GM19193 (cell line): ENCODE measurements around the gene DENND1C.
A peak's percentile ranks its signal among the peaks of the same experiment; 100 is the strongest.

Experiments used
- POLR2A ChIP-seq: IDR thresholded peaks from 4 replicates; pipeline ENCODE4 v1.6.1; 2011; ENCODE audit not compliant: insufficient read depth, insufficient read length; ENCODE audit errors: extremely low read depth

Gene DENND1C

GRCh38 chr19:6491802-6492592 lies 10.4 kb upstream of the DENND1C start:
- TF ChIP-seq POLR2A = no peak

GRCh38 chr19:6490134-6490533 lies 8.5 kb upstream of the DENND1C start:
- no peak for TF ChIP-seq POLR2A

GRCh38 chr19:6489278-6490061 lies 7.9 kb upstream of the DENND1C start:
- TF ChIP-seq POLR2A = peak; percentile 60

DNA sequence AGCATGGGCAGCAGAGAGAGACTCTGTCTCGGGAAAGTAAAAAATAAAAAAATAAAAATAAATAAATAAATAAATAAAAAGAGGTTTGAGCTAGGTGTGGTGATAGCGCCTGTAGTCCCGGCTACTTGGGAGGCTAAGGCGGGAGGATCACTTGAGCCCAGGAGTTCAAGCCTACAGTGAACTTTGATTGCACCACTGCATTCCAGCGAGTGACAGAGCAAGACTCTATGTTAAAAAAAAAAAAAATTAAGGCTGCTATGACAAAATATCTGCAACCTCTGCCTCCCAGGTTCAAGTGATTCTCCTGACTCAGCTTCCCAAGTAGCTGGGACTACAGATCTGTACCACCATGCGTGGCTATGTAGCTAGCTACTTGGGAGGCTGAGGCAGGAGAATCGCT lies 3.2 kb upstream of the DENND1C start:
- TF ChIP-seq POLR2A = no peak

DNA sequence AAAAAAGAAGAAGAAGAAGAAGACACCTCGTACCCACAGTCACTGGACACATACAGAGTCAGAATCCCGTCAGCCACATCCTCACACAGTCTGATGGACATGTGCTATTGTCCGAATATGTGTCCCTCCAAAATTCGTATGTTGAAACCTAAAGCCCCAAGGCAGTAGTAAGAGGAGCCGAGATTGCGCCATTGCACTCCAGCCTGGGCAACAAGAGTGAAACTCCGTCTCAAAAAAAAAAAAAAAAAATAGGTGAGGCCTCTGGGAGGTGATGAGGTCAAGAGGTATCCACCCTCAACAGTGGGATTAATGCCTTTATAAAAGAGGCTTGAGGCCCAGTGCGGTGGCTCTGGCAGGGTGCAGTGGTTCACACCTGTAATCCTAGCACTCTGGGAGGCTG lies 2.6 kb upstream of the DENND1C start:
- TF ChIP-seq POLR2A = no peak

DNA sequence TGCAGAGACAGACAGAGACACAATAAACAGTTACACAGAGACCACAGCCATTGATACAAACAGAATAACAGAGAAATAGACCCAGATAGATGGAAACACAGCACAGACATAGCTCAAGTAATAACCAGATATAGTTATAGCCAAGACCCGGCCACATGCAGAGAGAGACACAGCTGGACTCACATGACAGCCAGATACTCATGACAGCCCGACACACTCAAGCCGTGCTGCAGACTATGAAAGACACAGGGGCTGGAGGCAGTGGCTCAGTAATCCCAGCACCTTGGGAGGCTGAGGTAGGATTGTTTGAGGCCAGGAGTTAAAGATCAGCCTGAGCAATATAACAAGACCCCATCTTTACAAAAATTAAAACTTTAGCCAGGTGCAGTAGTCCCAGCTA lies 1.6 kb upstream of the DENND1C start:
- TF ChIP-seq POLR2A = no peak

GRCh38 chr19:6482343-6482686 lies 728 bp upstream of the DENND1C start:
- no peak for TF ChIP-seq POLR2A

DNA sequence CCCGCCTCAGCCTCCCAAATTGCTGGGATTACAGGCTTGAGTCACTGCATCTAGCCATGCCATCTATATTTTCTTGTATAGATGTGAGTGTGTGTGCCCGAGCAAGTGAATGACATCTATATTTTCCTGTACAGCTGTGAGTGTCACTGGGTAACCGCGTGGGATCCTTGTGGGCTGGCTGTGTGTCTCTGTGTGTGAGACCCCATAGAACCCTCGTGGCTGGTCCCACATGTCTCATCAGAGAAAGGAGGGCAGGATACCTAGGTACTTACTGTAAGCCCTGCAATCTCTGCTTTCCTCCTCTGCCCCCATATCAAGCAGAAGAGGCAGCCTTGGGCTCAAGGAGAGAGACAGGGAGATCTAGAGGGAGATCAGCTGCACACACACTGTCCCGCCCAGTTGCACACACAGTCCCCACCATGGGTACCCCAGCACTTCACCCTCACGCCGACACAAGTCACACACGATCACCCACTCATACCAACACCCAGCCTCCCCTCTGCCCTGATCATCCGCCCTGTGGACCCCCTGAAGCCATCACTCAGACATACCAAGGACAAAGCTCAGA lies 655 bp downstream of the DENND1C start:
- TF ChIP-seq POLR2A = no peak

GRCh38 chr19:6479836-6480398 lies 1.7 kb downstream of the DENND1C start:
- no peak for TF ChIP-seq POLR2A

GRCh38 chr19:6478815-6479214 lies 2.8 kb downstream of the DENND1C start:
- no peak for TF ChIP-seq POLR2A

DNA sequence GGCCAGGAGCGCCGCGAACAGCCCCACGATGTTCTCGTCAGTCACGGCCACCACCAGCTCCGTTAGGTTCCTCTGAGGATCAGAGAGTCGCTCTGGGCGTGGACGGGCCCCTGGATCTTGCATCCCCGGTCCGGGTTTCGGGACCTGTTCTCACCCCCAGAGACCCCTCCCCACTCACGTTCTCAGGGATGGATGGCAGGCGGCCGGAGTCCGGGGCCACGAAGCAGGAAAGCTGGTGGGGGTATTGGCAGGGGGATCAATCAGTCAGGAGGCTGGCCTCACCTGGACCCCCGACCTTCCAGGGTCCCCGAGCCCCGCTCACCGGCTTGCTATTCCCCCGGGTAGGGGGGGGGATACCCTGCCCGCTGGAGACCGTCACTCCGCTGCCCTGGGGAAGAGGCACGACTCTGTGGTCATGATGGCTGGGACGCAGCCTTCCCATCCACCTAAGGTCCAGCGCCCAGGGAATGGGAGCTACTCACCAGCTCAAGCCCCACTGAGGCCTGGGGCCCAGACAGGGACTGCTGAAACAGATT lies 4.6 kb downstream of the DENND1C start:
- no peak for TF ChIP-seq POLR2A

GRCh38 chr19:6476155-6476895 lies 5.3 kb downstream of the DENND1C start:
- TF ChIP-seq POLR2A = no peak

DNA sequence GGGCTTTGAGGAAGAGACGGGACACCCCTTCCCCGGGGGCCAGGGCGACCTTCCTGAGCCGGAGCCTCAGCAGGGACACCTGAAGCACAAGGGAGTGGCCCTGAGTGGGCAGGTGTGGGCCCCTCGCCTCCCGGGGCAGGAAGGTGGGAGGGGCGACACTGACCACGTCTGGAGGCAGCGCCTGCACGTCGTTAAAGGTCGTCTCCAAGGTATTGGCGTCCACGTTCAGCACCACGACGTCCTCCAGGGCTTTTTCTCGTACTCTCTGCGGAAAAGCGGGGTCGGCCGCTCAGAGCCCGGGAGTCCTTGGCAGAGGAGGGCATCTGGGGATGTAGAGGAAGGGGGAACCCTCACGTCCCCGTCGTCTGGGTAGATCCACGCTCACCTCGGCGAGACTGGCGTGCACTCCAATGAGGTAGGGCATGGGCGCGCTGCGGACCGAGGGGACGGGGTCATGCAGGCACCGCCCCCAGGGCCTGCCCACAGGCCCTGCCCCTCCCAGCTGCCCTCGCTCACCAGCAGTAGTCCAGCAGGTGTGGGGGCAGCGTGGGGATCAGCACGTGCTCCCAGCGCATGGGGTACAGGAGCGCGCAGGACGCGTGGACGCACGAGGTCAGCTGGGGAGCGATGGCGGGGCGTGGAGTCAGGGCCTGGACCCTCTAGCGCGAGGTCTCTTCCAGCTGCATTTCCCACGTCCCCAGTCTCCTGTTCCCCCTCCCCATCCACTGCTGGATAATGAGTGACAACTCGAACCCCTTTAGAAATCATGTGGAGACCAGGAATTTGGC lies 6.1 kb downstream of the DENND1C start:
- no peak for TF ChIP-seq POLR2A

DNA sequence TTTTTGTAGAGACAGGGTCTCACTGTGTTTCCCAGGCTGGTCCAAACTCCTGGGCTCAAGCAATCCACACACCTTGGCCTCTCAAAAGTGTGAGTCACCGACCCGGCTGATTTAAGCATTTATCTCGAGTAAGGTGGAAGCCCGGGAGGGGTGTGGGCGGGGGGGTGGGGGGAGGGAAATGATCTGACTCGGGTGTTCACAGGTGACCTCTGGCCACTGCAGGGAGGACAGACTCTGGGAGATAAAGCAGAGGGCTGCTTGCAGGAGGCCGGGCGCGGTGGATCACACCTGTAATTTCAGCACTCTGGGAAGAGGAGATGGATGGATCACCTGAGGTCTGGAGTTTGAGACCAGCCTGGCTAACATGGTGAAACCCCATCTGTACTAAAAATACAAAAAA lies 7.9 kb downstream of the DENND1C start:
- TF ChIP-seq POLR2A = no peak
